Measurements from ENCODE around the gene PLD3. TPM values are rescaled to one million over a fixed set of nuclear protein-coding genes. Genes with fewer than 3 reads are reported as not detected.

Gene PLD3
- total and polyA plus RNA-seq, 8 donors, result 315 to 604 (median 351) TPM

DNA sequence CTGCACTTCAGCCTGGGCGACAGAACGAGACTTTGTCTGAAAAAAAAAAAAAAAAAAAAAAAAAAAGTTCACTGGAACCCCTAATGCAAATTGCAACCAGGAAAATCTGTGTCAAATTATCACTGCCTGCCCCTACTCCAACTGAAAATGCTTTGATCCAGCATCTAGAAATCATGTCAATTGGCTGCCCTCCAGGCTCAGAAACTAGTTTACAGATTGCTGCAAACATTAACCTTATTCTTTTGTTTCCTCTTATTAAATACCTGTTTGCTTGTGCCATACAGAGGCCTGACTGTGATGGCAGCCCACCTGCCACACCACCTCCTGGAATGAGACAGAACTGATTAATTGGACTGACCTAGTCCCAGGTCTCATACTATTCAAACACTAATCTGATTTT lies 44.7 kb upstream of the PLD3 start:
- ATAC-seq (no peak), DNase-seq (no peak)
- Histone ChIP-seq H3K4me3 (no peak overlapping the region), H3K36me3 (no peaks in the 10 kb centered on the region), H3K9me3 (no peaks in the 10 kb centered on the region), H3K4me1 (no peaks in the 10 kb centered on the region), H3K27me3 (no peaks in the 10 kb centered on the region), H3K27ac (no peak overlapping the region)
- TF ChIP-seq, protein P1, sequence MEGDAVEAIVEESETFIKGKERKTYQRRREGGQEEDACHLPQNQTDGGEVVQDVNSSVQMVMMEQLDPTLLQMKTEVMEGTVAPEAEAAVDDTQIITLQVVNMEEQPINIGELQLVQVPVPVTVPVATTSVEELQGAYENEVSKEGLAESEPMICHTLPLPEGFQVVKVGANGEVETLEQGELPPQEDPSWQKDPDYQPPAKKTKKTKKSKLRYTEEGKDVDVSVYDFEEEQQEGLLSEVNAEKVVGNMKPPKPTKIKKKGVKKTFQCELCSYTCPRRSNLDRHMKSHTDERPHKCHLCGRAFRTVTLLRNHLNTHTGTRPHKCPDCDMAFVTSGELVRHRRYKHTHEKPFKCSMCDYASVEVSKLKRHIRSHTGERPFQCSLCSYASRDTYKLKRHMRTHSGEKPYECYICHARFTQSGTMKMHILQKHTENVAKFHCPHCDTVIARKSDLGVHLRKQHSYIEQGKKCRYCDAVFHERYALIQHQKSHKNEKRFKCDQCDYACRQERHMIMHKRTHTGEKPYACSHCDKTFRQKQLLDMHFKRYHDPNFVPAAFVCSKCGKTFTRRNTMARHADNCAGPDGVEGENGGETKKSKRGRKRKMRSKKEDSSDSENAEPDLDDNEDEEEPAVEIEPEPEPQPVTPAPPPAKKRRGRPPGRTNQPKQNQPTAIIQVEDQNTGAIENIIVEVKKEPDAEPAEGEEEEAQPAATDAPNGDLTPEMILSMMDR (IDR thresholded peaks at IDR 0.05), result no peak
- intact Hi-C loops (cut with DNase I), result no loop called here

DNA sequence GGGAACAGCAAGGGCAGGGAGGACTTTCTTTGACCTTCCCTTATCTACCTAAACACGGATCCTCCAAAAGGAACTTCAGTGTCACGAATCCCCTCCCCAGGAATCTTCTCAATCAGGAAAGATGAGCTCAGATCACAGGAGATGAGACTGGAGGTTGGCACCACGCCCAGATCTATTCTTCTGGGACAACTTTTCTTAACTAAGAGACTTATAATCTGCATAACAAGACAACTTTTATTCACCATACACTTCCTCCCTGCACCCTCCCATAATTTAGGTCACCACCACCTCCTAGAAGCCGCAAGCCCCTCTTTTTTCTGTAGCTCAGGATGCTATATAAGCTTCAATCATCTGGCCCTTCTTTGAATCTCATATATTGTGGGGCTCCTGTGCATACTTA lies 44.2 kb upstream of the PLD3 start:
- no peaks in the 10 kb centered on the region for H3K36me3 ChIP-seq
- no peaks in the 10 kb centered on the region for H3K4me1 ChIP-seq
- TF ChIP-seq, protein P1 (IDR thresholded peaks at IDR 0.05), result no peak
- H3K4me3 ChIP-seq, result no peak overlapping the region
- no peaks in the 10 kb centered on the region for H3K27me3 ChIP-seq
- no peak overlapping the region for H3K27ac ChIP-seq
- intact Hi-C loops (cut with DNase I), result no loop called here
- ATAC-seq (no peak), DNase-seq (no peak)
- H3K9me3 ChIP-seq, result no peaks in the 10 kb centered on the region

DNA sequence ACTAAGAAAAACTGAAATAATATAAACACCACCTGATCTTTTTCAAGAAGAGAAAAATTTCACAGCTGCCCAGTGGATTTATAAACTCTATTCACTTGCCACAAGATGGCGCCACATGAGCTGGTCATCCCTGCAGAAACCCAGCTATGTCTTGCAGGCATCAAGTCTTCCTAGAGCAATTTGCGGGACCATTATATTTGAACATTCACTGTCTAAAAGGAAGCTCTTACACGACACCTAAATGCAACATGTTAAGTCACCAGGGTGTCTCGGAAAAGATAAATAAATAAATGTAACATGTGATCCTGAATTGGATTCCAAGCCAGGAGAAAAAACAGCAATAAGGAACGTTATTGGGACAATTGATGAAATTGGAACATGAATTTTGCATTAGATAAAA lies 43.1 kb upstream of the PLD3 start:
- Histone ChIP-seq H3K9me3 (no peaks in the 10 kb centered on the region), H3K36me3 (no peaks in the 10 kb centered on the region), H3K4me1 (no peaks in the 10 kb centered on the region), H3K27ac (no peak overlapping the region), H3K4me3 (no peak overlapping the region), H3K27me3 (no peaks in the 10 kb centered on the region)
- DNase-seq, result peak; percentile 72 to 91 (median 79)
- intact Hi-C loops (cut with DNase I), result no loop called here
- TF ChIP-seq, protein P1 (IDR thresholded peaks at IDR 0.05), result peak; percentile 56 to 71
- ATAC-seq, result peak; percentile 96

DNA sequence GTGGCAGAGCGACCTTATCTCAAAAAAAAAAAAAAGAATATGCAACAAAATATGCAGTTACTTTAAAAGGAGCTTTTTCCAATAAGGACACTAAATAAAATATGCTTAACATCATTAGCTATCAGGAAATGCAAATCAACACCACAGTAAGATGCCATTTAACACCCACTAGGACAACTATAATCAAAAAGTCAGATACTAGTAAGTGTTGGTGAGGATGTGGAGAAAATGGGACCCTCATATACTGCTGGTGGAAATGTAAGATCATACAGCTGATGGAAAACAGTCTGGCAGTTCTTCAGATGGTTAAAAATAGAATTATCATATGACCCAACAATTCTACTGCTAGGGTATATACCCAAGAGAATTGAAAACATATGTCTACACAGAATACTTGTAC lies 38.8 kb upstream of the PLD3 start:
- Histone ChIP-seq H3K9me3 (no peaks in the 10 kb centered on the region), H3K27me3 (no peaks in the 10 kb centered on the region), H3K4me3 (no peak overlapping the region), H3K27ac (no peak overlapping the region), H3K4me1 (no peaks in the 10 kb centered on the region), H3K36me3 (no peaks in the 10 kb centered on the region)
- intact Hi-C loops (cut with DNase I), result no loop called here
- TF ChIP-seq, protein P1 (IDR thresholded peaks at IDR 0.05), result no peak
- ATAC-seq, result no peak
- DNase-seq, result no peak

DNA sequence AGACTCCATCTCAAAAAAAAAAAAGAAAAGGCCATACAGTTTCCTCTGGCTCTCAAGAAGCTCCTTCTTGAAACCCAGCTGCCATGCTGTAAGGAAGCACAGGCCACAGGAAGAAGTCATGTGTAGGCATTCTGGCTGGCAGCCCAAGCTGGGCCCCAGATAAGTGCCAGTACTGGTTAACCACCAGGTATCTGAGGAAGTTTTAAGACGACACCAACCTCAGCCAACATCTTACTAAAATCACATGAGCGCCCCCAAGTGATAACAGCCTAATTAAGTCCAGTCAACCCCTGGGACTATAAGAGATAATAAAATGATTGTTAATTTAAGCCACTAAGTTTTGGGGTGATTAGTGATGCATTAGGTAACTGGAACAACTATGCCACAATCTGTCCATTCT lies 36.0 kb upstream of the PLD3 start:
- intact Hi-C loops (cut with DNase I), result no loop called here
- Histone ChIP-seq H3K4me3 (no peak overlapping the region), H3K27me3 (no peaks in the 10 kb centered on the region), H3K4me1 (no peaks in the 10 kb centered on the region), H3K9me3 (no peaks in the 10 kb centered on the region), H3K27ac (no peak overlapping the region), H3K36me3 (peaks cover 0 to 6% of the 10 kb centered on the region in 2 donors)
- TF ChIP-seq, protein P1 (IDR thresholded peaks at IDR 0.05), result no peak
- DNase-seq (peak in 1 of 4 donors; percentile 6), ATAC-seq (no peak)

All from left lung (tissue), 10 donors.